NCI-H1417 (cell line): ENCODE results near the gene FBXL16.
A peak's percentile ranks its signal among the peaks of the same experiment; 100 is the strongest.

ENCODE experiments used
- DNase-seq, 3 experiments: peaks; one replicate each; lab custom pipeline; 2025; lab: John Stamatoyannopoulos, UW

FBXL16 gene

GRCh38 chr16:723695-724094 lies 18.1 kb upstream of the FBXL16 start:
- no peak for DNase-seq

GRCh38 chr16:722835-723633 lies 17.4 kb upstream of the FBXL16 start:
- DNase-seq, result no peak

GRCh38 chr16:721765-722540 lies 16.4 kb upstream of the FBXL16 start:
- peak in 1 of 3 experiments; percentile 52 for DNase-seq

GRCh38 chr16:720990-721764 lies 15.6 kb upstream of the FBXL16 start, which contains the start of gene ANTKMT:
Gene ANTKMT (plus strand): TSS chr16:721146. CDS start chr16:721275, 129 bp downstream.
- DNase-seq, result peak; percentile 95 to 97 (median 96)

- peak; percentile 54 to 81 (median 66) for DNase-seq
Measured at GRCh38 chr16:720447-720989, 14.9 kb upstream of the FBXL16 start.

GRCh38 chr16:719815-720446 lies 14.3 kb upstream of the FBXL16 start:
- DNase-seq, result peak in 2 of 3 experiments; percentile 47 to 69

- no peak for DNase-seq
Measured at GRCh38 chr16:718922-719321, 13.3 kb upstream of the FBXL16 start.

- no peak for DNase-seq
Measured at GRCh38 chr16:718389-718788, 12.8 kb upstream of the FBXL16 start.

- no peak for DNase-seq
Measured at GRCh38 chr16:717450-718245, 12.0 kb upstream of the FBXL16 start.

GRCh38 chr16:716768-717325 lies 11.2 kb upstream of the FBXL16 start:
- DNase-seq, result no peak

GRCh38 chr16:716200-716568 lies 10.6 kb upstream of the FBXL16 start:
- peak in 2 of 3 experiments; percentile 66 to 84 for DNase-seq

- peak in 2 of 3 experiments; percentile 66 to 69 for DNase-seq
Measured at GRCh38 chr16:715477-716199, 10.0 kb upstream of the FBXL16 start.

- peak; percentile 83 to 91 (median 87) for DNase-seq
Measured at GRCh38 chr16:714558-715476, 9.2 kb upstream of the FBXL16 start, which contains the start of gene METRN. Gene METRN (plus strand): TSS chr16:715118. CDS start chr16:715290, 172 bp downstream.

- DNase-seq, result no peak
Measured at GRCh38 chr16:714079-714478, 8.5 kb upstream of the FBXL16 start.

- DNase-seq, result peak; percentile 11 to 53 (median 50)
Measured at GRCh38 chr16:712740-713250, 7.2 kb upstream of the FBXL16 start.

GRCh38 chr16:711548-712320 lies 6.1 kb upstream of the FBXL16 start:
- peak; percentile 65 to 77 (median 72) for DNase-seq

GRCh38 chr16:711084-711483 lies 5.5 kb upstream of the FBXL16 start:
- no peak for DNase-seq
